ENCODE measurements around the gene CEP126.

The CEP126 gene

GRCh38 chr11:102046841-102047240 is 132.0 kb downstream of the CEP126 start:
- peaks cover 6% of the 10 kb centered on the region for H3K4me1 ChIP-seq (ENCODE audit: control insufficient read depth, insufficient read depth, low read length, poor library complexity, severe bottlenecking)
- peaks cover 5% of the 10 kb centered on the region for H3K27me3 ChIP-seq (replicated peaks; ENCODE audit: control insufficient read depth, insufficient read depth, low read length, poor library complexity, severe bottlenecking)
- H3K4me3 ChIP-seq (ENCODE audit: insufficient read depth, low read depth, low read length, poor library complexity, severe bottlenecking), result peak overlapping the region; percentile 37
- DNase-seq, result no peak
- H3K9me3 ChIP-seq (ENCODE audit: control insufficient read depth, low read length), result no peaks in the 10 kb centered on the region
- no peaks in the 10 kb centered on the region for H3K36me3 ChIP-seq (ENCODE audit: control insufficient read depth, insufficient read depth, low read length)
- H3K27ac ChIP-seq (ENCODE audit: insufficient read depth, low read length, poor library complexity, severe bottlenecking), result no peak overlapping the region

- Histone ChIP-seq H3K36me3 (ENCODE audit: control insufficient read depth, insufficient read depth, low read length) (no peaks in the 10 kb centered on the region), H3K4me1 (ENCODE audit: control insufficient read depth, insufficient read depth, low read length, poor library complexity, severe bottlenecking) (peaks cover 6% of the 10 kb centered on the region), H3K27ac (ENCODE audit: insufficient read depth, low read length, poor library complexity, severe bottlenecking) (no peak within 1 kb of the TSS), H3K9me3 (ENCODE audit: control insufficient read depth, low read length) (no peaks in the 10 kb centered on the region), H3K4me3 (ENCODE audit: insufficient read depth, low read depth, low read length, poor library complexity, severe bottlenecking) (peak within 1 kb of the TSS; percentile 37), H3K27me3 (replicated peaks; ENCODE audit: control insufficient read depth, insufficient read depth, low read length, poor library complexity, severe bottlenecking) (peaks cover 5% of the 10 kb centered on the region)
- peak in 1 of 3 donors; percentile 6 for DNase-seq
Measured at GRCh38 chr11:102047305-102047924, 132.6 kb downstream of the CEP126 start, which contains the start of gene CFAP300. Gene CFAP300, plus strand, starts transcription at chr11:102047437. Its CDS starts 34 bp downstream, at chr11:102047471.
